IMR-90 (cell line): ENCODE results near the gene TGOLN2. TPM values are rescaled to one million over a fixed set of nuclear protein-coding genes. Genes with fewer than 3 reads are reported as not detected.

Source experiments
- ATAC-seq: fragments of 200-7000 bp; cut with Tn5 transposase; 2 replicates; pipeline ENCODE4 v1.9.1; 2020; ENCODE audit warnings: low read depth, mild to moderate bottlenecking, moderate library complexity
- BruUV-seq: library from RNA; stranded (reverse); fragments of 400-500 nt; replicated peaks from 2 replicates; lab custom pipeline; 2021; lab: Mats Ljungman, UMichigan
- CTCF ChIA-PET: fragments of 300-600 bp; formaldehyde crosslinking; extraction: SDS; loops from one replicate; lab custom pipeline; 2021; ENCODE audit warnings: antibody characterized with exemption; lab: Yijun Ruan, JAX
- POLR2A ChIA-PET: fragments of 300-600 bp; sonication (Branson Sonifier 250); formaldehyde crosslinking; loops from one replicate; lab custom pipeline; 2022; ENCODE audit warnings: antibody characterized with exemption; ENCODE audit not compliant: unreplicated experiment; lab: Charles Lee
- DNase-seq: peaks from one replicate; pipeline ENCODE4 v3.0.0; 2013
- H2AFZ ChIP-seq: replicated peaks from 2 replicates; pipeline ENCODE3; 2013; ENCODE audit warnings: low read length, mild to moderate bottlenecking; ENCODE audit not compliant: poor library complexity
- H2AK5ac ChIP-seq: 2 replicates; pipeline ENCODE4 v1.6.1; 2013; ENCODE audit warnings: low read depth, low read length, inconsistent platforms
- H2AK9ac ChIP-seq: replicated peaks from 2 replicates; pipeline ENCODE3; 2013; ENCODE audit warnings: mild to moderate bottlenecking, low read depth, low read length, moderate library complexity; ENCODE audit not compliant: poor library complexity
- H2BK120ac ChIP-seq: 2 replicates; pipeline ENCODE4 v1.6.1; 2013; ENCODE audit warnings: low read depth, low read length, inconsistent platforms
- H2BK15ac ChIP-seq: 3 replicates; pipeline ENCODE4 v1.6.1; 2013; ENCODE audit warnings: low read depth, low read length, inconsistent platforms
- H2BK20ac ChIP-seq: 2 replicates; pipeline ENCODE4 v1.6.1; 2013; ENCODE audit warnings: low read depth, mild to moderate bottlenecking, inconsistent platforms, low read length, moderate library complexity
- H2BK5ac ChIP-seq: 2 replicates; pipeline ENCODE4 v1.6.1; 2013; ENCODE audit warnings: mild to moderate bottlenecking, low read depth, low read length, inconsistent platforms; ENCODE audit not compliant: poor library complexity, severe bottlenecking
- H3K14ac ChIP-seq: replicated peaks from 2 replicates; pipeline ENCODE4 v1.6.1; 2013; ENCODE audit warnings: low read depth, low read length, inconsistent platforms
- H3K18ac ChIP-seq: 2 replicates; pipeline ENCODE4 v1.6.1; 2013; ENCODE audit warnings: low read depth, low read length, control low read depth
- H3K23ac ChIP-seq: 2 replicates; pipeline ENCODE4 v1.6.1; 2013; ENCODE audit warnings: low read depth, low read length, inconsistent platforms
- H3K27ac ChIP-seq: 2 replicates; pipeline ENCODE4 v1.5.1; 2013; ENCODE audit warnings: mild to moderate bottlenecking, control low read depth, low read length; ENCODE audit not compliant: insufficient read depth
- H3K27me3 ChIP-seq: 2 replicates; pipeline ENCODE4 v1.6.1; 2013; ENCODE audit warnings: low read length; ENCODE audit not compliant: control insufficient read depth, insufficient read depth
- H3K36me3 ChIP-seq: 2 replicates; pipeline ENCODE4 v1.6.1; 2013; ENCODE audit warnings: low read length, mixed read lengths; ENCODE audit not compliant: control insufficient read depth, insufficient read depth
- H3K4ac ChIP-seq: 2 replicates; pipeline ENCODE4 v1.6.1; 2013; ENCODE audit warnings: low read depth, low read length, inconsistent platforms
- H3K4me1 ChIP-seq: 2 replicates; pipeline ENCODE4 v1.6.1; 2013; ENCODE audit warnings: low read length, mixed read lengths; ENCODE audit not compliant: control insufficient read depth, insufficient read depth
- H3K4me2 ChIP-seq: 2 replicates; pipeline ENCODE4 v1.6.1; 2013; ENCODE audit warnings: low read depth, mild to moderate bottlenecking, control low read depth, low read length, moderate library complexity
- H3K4me3 ChIP-seq: 2 replicates; pipeline ENCODE4 v1.5.1; 2013; ENCODE audit warnings: low read depth, mild to moderate bottlenecking, control low read depth, low read length, moderate library complexity; ENCODE audit not compliant: insufficient read depth
- H3K56ac ChIP-seq: 2 replicates; pipeline ENCODE4 v1.6.1; 2013; ENCODE audit warnings: low read length, inconsistent platforms; ENCODE audit not compliant: insufficient read depth; ENCODE audit errors: extremely low read depth
- H3K79me1 ChIP-seq, 2 experiments: 2 replicates each; pipeline ENCODE4 v1.6.1; 2013; ENCODE audit warnings: low read length in 2 of 2, inconsistent platforms in 1 of 2, low read depth in 1 of 2
- H3K9ac ChIP-seq: 2 replicates; pipeline ENCODE4 v1.6.1; 2013; ENCODE audit warnings: low read depth, low read length, control low read depth
- H3K9me1 ChIP-seq: 2 replicates; pipeline ENCODE4 v1.6.1; 2013; ENCODE audit warnings: low read length, inconsistent platforms; ENCODE audit not compliant: insufficient read depth
- H3K9me3 ChIP-seq: 2 replicates; pipeline ENCODE4 v1.6.1; 2013; ENCODE audit warnings: low read length; ENCODE audit not compliant: control insufficient read depth, insufficient read depth
- H4K20me1 ChIP-seq: 2 replicates; pipeline ENCODE4 v1.6.1; 2013; ENCODE audit warnings: low read length, inconsistent platforms; ENCODE audit not compliant: insufficient read depth
- H4K5ac ChIP-seq: 2 replicates; pipeline ENCODE4 v1.6.1; 2013; ENCODE audit warnings: mild to moderate bottlenecking, low read depth, low read length, control low read depth
- H4K8ac ChIP-seq, 2 experiments: 2 replicates each; pipeline ENCODE4 v1.6.1; 2013; ENCODE audit warnings: low read depth in 2 of 2, low read length in 2 of 2, control low read depth in 1 of 2, inconsistent platforms in 1 of 2
- H4K91ac ChIP-seq: 2 replicates; pipeline ENCODE4 v1.6.1; 2013; ENCODE audit warnings: low read depth, low read length, inconsistent platforms; ENCODE audit not compliant: insufficient read depth
- BHLHE40 ChIP-seq: fragments of 150-350 bp; IDR thresholded peaks from 2 replicates; pipeline ENCODE4 v1.6.1; 2016; ENCODE audit warnings: mild to moderate bottlenecking, low read depth, low read length
- CEBPB ChIP-seq: IDR thresholded peaks from 2 replicates; pipeline ENCODE4 v1.6.1; 2012; ENCODE audit warnings: low read depth, low read length, improper control_type of control experiment
- CTCF ChIP-seq: conservative IDR thresholded peaks from 2 replicates; pipeline ENCODE4 v1.5.1; 2012; ENCODE audit warnings: mild to moderate bottlenecking, low read depth, low read length, improper control_type of control experiment
- ELK1 ChIP-seq: fragments of 150-350 bp; IDR thresholded peaks from 2 replicates; pipeline ENCODE4 v1.6.1; 2016; ENCODE audit warnings: low read depth, mild to moderate bottlenecking, low read length, moderate library complexity, borderline replicate concordance
- FOS ChIP-seq: fragments of 150-350 bp; IDR thresholded peaks from 2 replicates; pipeline ENCODE4 v1.6.1; 2016; ENCODE audit warnings: low read depth, low read length
- MAFK ChIP-seq: IDR thresholded peaks from 2 replicates; pipeline ENCODE4 v1.6.1; 2012; ENCODE audit warnings: low read depth, low read length, improper control_type of control experiment
- MAZ ChIP-seq: IDR thresholded peaks from 2 replicates; pipeline ENCODE4 v1.6.1; 2012; ENCODE audit warnings: low read depth, mild to moderate bottlenecking, low read length, improper control_type of control experiment, moderate library complexity, borderline replicate concordance
- MXI1 ChIP-seq: IDR thresholded peaks from 2 replicates; pipeline ENCODE4 v1.6.1; 2012; ENCODE audit warnings: low read depth, mild to moderate bottlenecking, low read length, moderate library complexity, borderline replicate concordance
- NFE2L2 ChIP-seq: fragments of 150-350 bp; IDR thresholded peaks from 2 replicates; pipeline ENCODE4 v1.6.1; 2016; ENCODE audit warnings: low read depth, mild to moderate bottlenecking, low read length
- POLR2A ChIP-seq: IDR thresholded peaks from 2 replicates; pipeline ENCODE4 v1.6.1; 2012; ENCODE audit warnings: mild to moderate bottlenecking, low read depth, low read length
- RAD21 ChIP-seq: IDR thresholded peaks from 2 replicates; pipeline ENCODE4 v1.6.1; 2012; ENCODE audit warnings: low read length, improper control_type of control experiment
- RCOR1 ChIP-seq: IDR thresholded peaks from 2 replicates; pipeline ENCODE4 v1.6.1; 2012; ENCODE audit warnings: mild to moderate bottlenecking, low read length, improper control_type of control experiment; ENCODE audit not compliant: insufficient replicate concordance
- SMC3 ChIP-seq: fragments of 150-350 bp; IDR thresholded peaks from 2 replicates; pipeline ENCODE4 v1.6.1; 2016; ENCODE audit warnings: low read depth, mild to moderate bottlenecking, antibody characterized with exemption, low read length, moderate library complexity
- WGBS, 2 experiments: methylation state at CpG; one replicate each; pipeline versions ENCODE4 v1.1.5 to v1.1.7; 2013; ENCODE audit warnings: missing lambda C conversion rate in 2 of 2; ENCODE audit not compliant: insufficient read length in 1 of 2; ENCODE audit errors: extremely low coverage in 2 of 2; 5-methylcytosine and 5-hydroxymethylcytosine counted together
- dilution Hi-C: fragments of 300-500 bp; cut with HindIII; formaldehyde crosslinking; loops from one replicate; pipeline ENCODE4 v1.14.3; 2018; ENCODE audit warnings: low sequenced_read_pairs; ENCODE audit not compliant: unreplicated experiment
- in situ Hi-C: fragments of 300-500 bp; cut with MboI; formaldehyde crosslinking; loops from 3 replicates; pipeline ENCODE4 v1.14.3; 2019; ENCODE audit warnings: low sequenced_read_pairs, inconsistent platforms, mixed read lengths
- intact Hi-C: fragments of 100-400 bp; cut with micrococcal nuclease; formaldehyde crosslinking; loops from 2 replicates; pipeline ENCODE4 v1.10.0; 2022
- polyA plus RNA-seq, 3 experiments: library from polyadenylated mRNA; depleted of rRNA; stranded (reverse); fragments of >200 nt; gene quantifications; 2 replicates each; pipeline ENCODE4 v1.2.3, GENCODE V29; 2012; ENCODE audit warnings: low replicate concordance in 1 of 3
- total RNA-seq: library from RNA; depleted of rRNA; stranded (reverse); fragments of >200 nt; gene quantifications from 2 replicates; pipeline ENCODE4 v1.2.3, GENCODE V29; 2012
- TF ChIP-seq, protein P1 (sequence below): fragments of 150-350 bp; IDR thresholded peaks from 2 replicates; pipeline ENCODE4 v1.6.1; 2017; ENCODE audit warnings: mild to moderate bottlenecking, antibody characterized with exemption, low read length, low read depth

Gene TGOLN2
- total and polyA plus RNA-seq, 2 of the 4 experiments (the other 2 are of a cell fraction), result 57.7 to 92.3 TPM

GRCh38 chr2:85376291-85377065 is 48.7 kb upstream of the TGOLN2 start:
- no peak overlapping the region for H2AK5ac ChIP-seq
- in situ Hi-C loops, result no loop called here
- POLR2A ChIA-PET, result interaction anchor here (0.6 kb wide), 1 partner anchor 12 kb away, joined by 3 read pairs; no protein-coding TSS in a partner anchor
- DNase-seq (peak; percentile 63), ATAC-seq (peak; percentile 95)
- dilution Hi-C loops, result no loop called here
- intact Hi-C loops, result no loop called here
- H2AFZ ChIP-seq, result no peak overlapping the region
- no peak overlapping the region for H4K8ac ChIP-seq
- no TSS peak for BruUV-seq
- H3K79me1 ChIP-seq, result 0 out of 4 replicates have a peak, but pooled peaks cover 0 to 4% of the 10 kb centered on the region in 2 experiments
- no peaks in the 10 kb centered on the region; the same call in 1 of the 2 replicates for H4K20me1 ChIP-seq
- no peak overlapping the region for H4K91ac ChIP-seq
- H3K18ac ChIP-seq, result no peak overlapping the region; the same call in 1 of the 2 replicates
- no peaks in the 10 kb centered on the region for H3K9me3 ChIP-seq
- H3K14ac ChIP-seq, result no peak overlapping the region
- H3K27ac ChIP-seq, result peak overlapping the region; percentile 80; the same call in 1 of the 2 replicates
- H3K4ac ChIP-seq, result no peak overlapping the region
- CTCF ChIA-PET, result no interaction called here
- no peak overlapping the region for H2BK120ac ChIP-seq
- no peak overlapping the region for H2BK20ac ChIP-seq
- H4K5ac ChIP-seq, result peak overlapping the region; percentile 4; the same call in 1 of the 2 replicates
- H3K9ac ChIP-seq, result no peak overlapping the region; the same call in 1 of the 2 replicates
- H3K27me3 ChIP-seq, result no peaks in the 10 kb centered on the region
- H3K4me2 ChIP-seq, result no peak overlapping the region; the same call in 1 of the 2 replicates
- H3K9me1 ChIP-seq, result peaks cover 6% of the 10 kb centered on the region
- H3K56ac ChIP-seq, result no peak overlapping the region
- H3K4me3 ChIP-seq, result no peak overlapping the region
- H2BK5ac ChIP-seq, result no peak overlapping the region
- peaks cover 9% of the 10 kb centered on the region for H3K36me3 ChIP-seq
- H3K23ac ChIP-seq, result no peak overlapping the region
- peak overlapping the region; percentile 56 for H2AK9ac ChIP-seq
- no peak overlapping the region for H2BK15ac ChIP-seq
- H3K4me1 ChIP-seq, result peaks cover 11% of the 10 kb centered on the region
- no CpG with 5 or more reads among the region's 5 CpGs for WGBS, 2 experiments
- TF ChIP-seq CTCF, result no peak
- TF ChIP-seq MAFK, result no peak
- TF ChIP-seq ELK1, result no peak
- no peak for TF ChIP-seq MXI1
- TF ChIP-seq, protein P1, sequence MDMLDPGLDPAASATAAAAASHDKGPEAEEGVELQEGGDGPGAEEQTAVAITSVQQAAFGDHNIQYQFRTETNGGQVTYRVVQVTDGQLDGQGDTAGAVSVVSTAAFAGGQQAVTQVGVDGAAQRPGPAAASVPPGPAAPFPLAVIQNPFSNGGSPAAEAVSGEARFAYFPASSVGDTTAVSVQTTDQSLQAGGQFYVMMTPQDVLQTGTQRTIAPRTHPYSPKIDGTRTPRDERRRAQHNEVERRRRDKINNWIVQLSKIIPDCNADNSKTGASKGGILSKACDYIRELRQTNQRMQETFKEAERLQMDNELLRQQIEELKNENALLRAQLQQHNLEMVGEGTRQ, result no peak
- TF ChIP-seq CEBPB, result no peak
- no peak for TF ChIP-seq RAD21
- TF ChIP-seq RCOR1, result no peak
- TF ChIP-seq BHLHE40, result no peak
- TF ChIP-seq FOS, result no peak
- TF ChIP-seq NFE2L2, result no peak
- no peak for TF ChIP-seq POLR2A
- no peak for TF ChIP-seq MAZ
- TF ChIP-seq SMC3, result no peak
